GM23248 (cell line): ENCODE data around the gene KCNC1. TPM values are rescaled to one million over a fixed set of nuclear protein-coding genes. Genes with fewer than 3 reads are reported as not detected.

ENCODE experiments used
- DNase-seq: peaks from one replicate; pipeline ENCODE4 v3.0.0-alpha.2; 2015
- H2AFZ ChIP-seq: fragments of 200-600 bp; sonication (generic); 2 replicates; pipeline ENCODE4 v1.6.1; 2016; ENCODE audit warnings: antibody characterized with exemption
- H3F3A ChIP-seq: fragments of 200-600 bp; sonication (generic); 2 replicates; pipeline ENCODE4 v1.6.1; 2016; ENCODE audit warnings: mild to moderate bottlenecking, antibody characterized with exemption, mixed run types; ENCODE audit not compliant: insufficient read depth
- H3K27ac ChIP-seq: fragments of 200-600 bp; sonication (generic); 2 replicates; pipeline ENCODE4 v1.5.1; 2016; ENCODE audit warnings: mild to moderate bottlenecking
- H3K27me3 ChIP-seq: fragments of 200-600 bp; sonication (generic); replicated peaks from 2 replicates; pipeline ENCODE4 v1.6.1; 2016; ENCODE audit warnings: mild to moderate bottlenecking; ENCODE audit not compliant: insufficient read depth
- H3K36me3 ChIP-seq: fragments of 200-600 bp; sonication (generic); 2 replicates; pipeline ENCODE4 v1.6.1; 2016; ENCODE audit warnings: low read depth, mild to moderate bottlenecking
- H3K4me1 ChIP-seq: fragments of 200-600 bp; sonication (generic); 2 replicates; pipeline ENCODE4 v1.6.1; 2016; ENCODE audit warnings: mild to moderate bottlenecking; ENCODE audit not compliant: insufficient read depth
- H3K4me2 ChIP-seq: fragments of 200-600 bp; sonication (generic); one replicate; pipeline ENCODE4 v1.6.1; 2016; ENCODE audit warnings: mild to moderate bottlenecking; ENCODE audit not compliant: unreplicated experiment
- H3K4me3 ChIP-seq: fragments of 200-600 bp; sonication (generic); 2 replicates; pipeline ENCODE4 v1.5.1; 2016; ENCODE audit warnings: mild to moderate bottlenecking
- H3K79me2 ChIP-seq: fragments of 200-600 bp; sonication (generic); 2 replicates; pipeline ENCODE4 v1.6.1; 2016; ENCODE audit warnings: mild to moderate bottlenecking; ENCODE audit not compliant: insufficient read depth
- H3K9ac ChIP-seq: fragments of 200-600 bp; sonication (generic); 2 replicates; pipeline ENCODE4 v1.6.1; 2016; ENCODE audit warnings: mild to moderate bottlenecking
- H3K9me2 ChIP-seq: fragments of 200-600 bp; sonication (generic); 2 replicates; pipeline ENCODE4 v1.6.1; 2016; ENCODE audit warnings: mixed run types, mild to moderate bottlenecking, moderate library complexity; ENCODE audit not compliant: insufficient read depth
- H3K9me3 ChIP-seq: fragments of 200-600 bp; sonication (generic); one replicate; pipeline ENCODE4 v1.6.1; 2017; ENCODE audit warnings: low read depth
- H4K20me1 ChIP-seq: fragments of 200-600 bp; sonication (generic); 2 replicates; pipeline ENCODE4 v1.6.0; 2016; ENCODE audit not compliant: insufficient read depth
- EZH2 ChIP-seq: fragments of 200-600 bp; sonication (generic); IDR thresholded peaks from 2 replicates; pipeline ENCODE4 v1.6.1; 2018; ENCODE audit warnings: antibody characterized with exemption, mild to moderate bottlenecking; ENCODE audit not compliant: insufficient read depth, poor library complexity, severe bottlenecking
- EZH2phosphoT487 ChIP-seq: fragments of 200-600 bp; sonication (generic); IDR thresholded peaks from 2 replicates; pipeline ENCODE4 v1.6.1; 2018; ENCODE audit warnings: antibody characterized with exemption, moderate library complexity, mild to moderate bottlenecking, low read depth; ENCODE audit not compliant: insufficient read depth
- WGBS, 2 experiments: methylation state at CpG; one replicate each; pipeline ENCODE4 v1.1.6; 2015 to 2017; ENCODE audit warnings: low lambda C conversion rate in 2 of 2, low coverage in 1 of 2; ENCODE audit errors: missing lambda C conversion rate in 2 of 2; 5-methylcytosine and 5-hydroxymethylcytosine counted together
- in situ Hi-C: fragments of 300-500 bp; cut with MboI; formaldehyde crosslinking; loops from 2 replicates; pipeline ENCODE4 v1.15.0; 2020
- polyA plus RNA-seq: library from polyadenylated mRNA; unstranded; fragments of >200 nt; fragmentation: Nextera tagmentation; extraction: Ambion mirVana; gene quantifications from 2 replicates; pipeline ENCODE4 v1.2.1, GENCODE V29; 2016
- total RNA-seq: library from RNA; depleted of rRNA; stranded (reverse); fragments of >200 nt; shearing (Covaris generic); gene quantifications from 2 replicates; pipeline ENCODE4 v1.2.3, GENCODE V29; 2014

Gene KCNC1
- total and polyA plus RNA-seq, 2 experiments from 2014 or later, result not detected

DNA sequence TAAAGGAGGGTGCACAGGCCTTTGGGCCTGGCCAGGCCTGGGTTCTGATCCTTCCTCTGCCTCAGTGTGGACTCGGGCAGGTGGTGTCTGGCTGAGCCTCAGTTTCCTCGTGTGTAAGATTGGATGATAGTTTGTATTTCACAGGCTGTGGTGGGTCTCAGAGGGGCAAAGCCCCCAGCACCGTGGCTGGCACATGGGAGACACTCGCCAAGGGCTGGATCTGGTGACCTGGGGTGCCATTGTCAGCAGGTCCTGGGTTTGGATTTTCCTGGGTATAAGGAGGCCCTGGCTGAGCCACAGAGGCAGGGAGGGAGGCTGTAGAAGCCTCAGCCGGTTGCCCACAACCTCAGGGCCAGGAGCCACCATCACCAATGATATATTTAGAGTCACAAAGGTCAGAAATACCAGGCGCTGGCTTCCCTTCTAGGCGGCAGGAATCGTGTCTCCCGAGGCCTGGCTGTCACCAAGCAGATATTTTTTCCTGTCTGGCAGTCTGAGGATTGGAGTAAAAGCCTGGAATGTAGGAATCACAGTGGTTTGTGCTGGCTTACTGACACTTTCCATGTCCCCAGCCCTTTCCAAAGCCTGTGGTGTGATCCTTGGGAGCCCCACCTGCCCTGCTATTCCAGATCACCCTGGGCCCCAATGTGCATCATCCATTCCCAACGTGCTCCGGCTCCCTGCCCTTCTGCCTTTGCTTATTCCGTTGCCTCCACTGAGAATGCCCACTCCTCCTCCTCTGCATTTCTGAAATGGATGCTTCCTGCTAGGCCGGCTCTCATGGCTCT lies 15.6 kb downstream of the KCNC1 start:
- Histone ChIP-seq H2AFZ (no peak overlapping the region), H3K4me1 (no peaks in the 10 kb centered on the region), H4K20me1 (no peaks in the 10 kb centered on the region), H3K36me3 (no peaks in the 10 kb centered on the region), H3K27me3 (peaks cover 12% of the 10 kb centered on the region; the same call in 1 of the 2 replicates), H3K4me3 (no peak overlapping the region), H3F3A (no peaks in the 10 kb centered on the region), H3K27ac (no peak overlapping the region), H3K79me2 (no peaks in the 10 kb centered on the region), H3K9me2 (no peaks in the 10 kb centered on the region), H3K9ac (no peak overlapping the region), H3K9me3 (no peaks in the 10 kb centered on the region), H3K4me2 (no peak overlapping the region)
- DNase-seq, result no peak
- in situ Hi-C loops, result loop anchor here (10.0 kb wide), 1 partner anchor 225 kb away; no protein-coding TSS in a partner anchor
- TF ChIP-seq EZH2 (no peak), EZH2phosphoT487 (no peak)
- WGBS, 2 experiments, result 23 to 25% methylated on average over 13 of the region's 13 CpGs

DNA sequence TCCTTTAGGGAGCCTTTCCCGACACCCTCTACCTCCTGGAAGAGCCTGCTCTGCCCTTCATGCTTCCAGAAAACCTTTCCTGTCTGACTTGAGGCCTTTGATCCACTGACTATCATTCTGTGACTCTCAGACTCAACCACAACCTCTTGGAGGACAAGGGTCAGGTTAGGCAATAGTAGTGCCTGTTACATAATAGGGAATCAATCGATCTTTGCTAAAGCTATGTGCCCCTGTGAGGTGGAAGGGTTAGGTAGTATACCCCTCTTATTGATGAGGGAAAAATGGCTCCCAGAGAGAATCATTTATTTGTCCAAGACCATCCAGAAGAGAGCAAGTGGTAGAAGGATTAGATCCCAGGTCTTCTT lies 16.2 kb downstream of the KCNC1 start:
- no peak overlapping the region for H3K9ac ChIP-seq
- H3K9me2 ChIP-seq, result no peaks in the 10 kb centered on the region
- DNase-seq, result no peak
- H3K27ac ChIP-seq, result no peak overlapping the region
- no peak for TF ChIP-seq EZH2
- no peak for TF ChIP-seq EZH2phosphoT487
- no peaks in the 10 kb centered on the region for H3K9me3 ChIP-seq
- H3K79me2 ChIP-seq, result no peaks in the 10 kb centered on the region
- no peak overlapping the region for H2AFZ ChIP-seq
- no peaks in the 10 kb centered on the region for H3F3A ChIP-seq
- 38 to 50% methylated on average over 2 of the region's 2 CpGs for WGBS, 2 experiments
- no peaks in the 10 kb centered on the region for H3K36me3 ChIP-seq
- H3K4me2 ChIP-seq, result no peak overlapping the region
- no peak overlapping the region for H3K4me3 ChIP-seq
- H4K20me1 ChIP-seq, result no peaks in the 10 kb centered on the region
- in situ Hi-C loops, result loop anchor here (10.0 kb wide), 1 partner anchor 224 kb away; no protein-coding TSS in a partner anchor
- H3K4me1 ChIP-seq, result no peaks in the 10 kb centered on the region
- peaks cover 16% of the 10 kb centered on the region; the same call in 1 of the 2 replicates for H3K27me3 ChIP-seq

DNA sequence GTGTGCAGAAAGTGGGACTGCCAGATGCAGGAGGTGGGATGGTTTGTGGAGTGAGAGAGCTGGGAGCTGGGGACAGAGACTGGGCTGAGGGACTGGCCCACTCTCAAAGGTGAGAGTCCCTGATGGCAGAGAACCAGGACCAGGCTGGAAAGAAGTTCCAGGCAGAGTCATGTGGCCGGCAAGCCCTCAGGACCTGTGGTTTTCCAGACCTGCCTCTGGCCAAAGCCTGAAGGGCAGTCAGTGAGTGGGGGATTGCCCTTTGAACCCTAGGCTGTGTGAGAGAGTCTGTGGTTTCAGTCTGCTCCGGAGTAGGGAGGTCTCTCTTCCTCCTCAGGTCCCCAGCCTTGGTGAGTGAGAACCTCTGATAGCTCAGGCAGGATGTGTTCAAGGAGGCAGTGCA lies 17.0 kb downstream of the KCNC1 start:
- in situ Hi-C loops, result loop anchor here (10.0 kb wide), 1 partner anchor 223 kb away; no protein-coding TSS in a partner anchor
- WGBS, 2 experiments, result 35 to 52% methylated on average over 2 of the region's 2 CpGs
- Histone ChIP-seq H3K79me2 (no peaks in the 10 kb centered on the region), H3F3A (no peaks in the 10 kb centered on the region), H4K20me1 (no peaks in the 10 kb centered on the region), H3K36me3 (no peaks in the 10 kb centered on the region), H3K4me3 (no peak overlapping the region), H3K9me2 (no peaks in the 10 kb centered on the region), H3K9me3 (no peaks in the 10 kb centered on the region), H3K4me2 (no peak overlapping the region), H2AFZ (no peak overlapping the region), H3K27ac (no peak overlapping the region), H3K9ac (no peak overlapping the region), H3K4me1 (no peaks in the 10 kb centered on the region), H3K27me3 (peaks cover 16% of the 10 kb centered on the region)
- no peak for DNase-seq
- TF ChIP-seq EZH2 (no peak), EZH2phosphoT487 (no peak)

DNA sequence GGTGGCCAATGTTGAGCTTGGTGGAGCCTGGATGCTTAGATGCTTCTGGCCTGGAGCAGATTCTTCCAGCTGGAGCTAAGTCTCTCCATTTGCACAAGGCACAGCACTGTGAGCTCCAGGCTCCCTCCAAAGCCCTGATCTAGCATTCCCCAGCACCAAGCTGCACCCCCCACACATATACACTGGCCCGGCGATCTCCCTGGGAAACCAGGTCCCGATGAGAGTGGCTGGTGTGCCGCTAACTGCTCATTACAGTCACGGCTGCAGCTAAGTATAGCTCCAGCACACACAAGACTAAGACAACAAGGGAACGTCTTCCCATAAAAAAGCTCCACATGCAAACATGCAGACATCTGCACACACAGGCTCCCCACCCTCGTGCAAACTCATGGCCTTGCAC lies 17.6 kb downstream of the KCNC1 start:
- 32 to 39% methylated on average over 7 of the region's 7 CpGs for WGBS, 2 experiments
- H3K4me3 ChIP-seq, result no peak overlapping the region
- no peaks in the 10 kb centered on the region for H3K9me3 ChIP-seq
- H2AFZ ChIP-seq, result no peak overlapping the region
- H3K9ac ChIP-seq, result no peak overlapping the region
- no peak for DNase-seq
- H3K9me2 ChIP-seq, result no peaks in the 10 kb centered on the region
- H3K4me2 ChIP-seq, result no peak overlapping the region
- H3K27ac ChIP-seq, result no peak overlapping the region
- no peaks in the 10 kb centered on the region for H3K36me3 ChIP-seq
- no peaks in the 10 kb centered on the region for H3K79me2 ChIP-seq
- in situ Hi-C loops, result loop anchor here (10.0 kb wide), 1 partner anchor 223 kb away; no protein-coding TSS in a partner anchor
- no peaks in the 10 kb centered on the region for H4K20me1 ChIP-seq
- no peaks in the 10 kb centered on the region for H3K4me1 ChIP-seq
- TF ChIP-seq EZH2phosphoT487 (no peak), EZH2 (no peak)
- H3F3A ChIP-seq, result no peaks in the 10 kb centered on the region
- H3K27me3 ChIP-seq, result peaks cover 16% of the 10 kb centered on the region
